HG02763 (cell line): ENCODE data around the gene PAK1.

Source experiments
- ATAC-seq: cut with Tn5 transposase; IDR thresholded peaks from one replicate; pipeline ENCODE4 v1.9.1; 2021; ENCODE audit warnings: mild to moderate bottlenecking, moderate library complexity; ENCODE audit not compliant: unreplicated experiment

The PAK1 gene

DNA sequence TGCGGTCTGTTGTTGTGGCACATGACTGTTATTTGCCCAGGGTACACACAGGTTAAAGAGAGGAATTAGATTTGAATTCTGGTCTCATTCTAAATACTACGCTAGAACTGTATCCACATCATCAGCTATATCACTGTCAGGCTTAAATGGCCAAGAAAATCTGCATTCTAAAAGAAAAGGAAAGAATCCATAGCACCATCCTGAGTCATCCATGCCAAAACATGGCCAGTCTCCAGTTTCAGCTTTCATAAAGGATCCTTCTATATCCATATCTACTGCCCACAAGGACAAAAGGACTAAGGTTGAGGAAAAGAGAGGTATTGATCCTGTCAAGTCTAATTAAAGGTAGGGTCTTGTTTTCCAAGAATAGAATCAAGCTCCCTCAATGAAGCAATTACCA is 98.8 kb downstream of the PAK1 start:
- no peak for ATAC-seq

DNA sequence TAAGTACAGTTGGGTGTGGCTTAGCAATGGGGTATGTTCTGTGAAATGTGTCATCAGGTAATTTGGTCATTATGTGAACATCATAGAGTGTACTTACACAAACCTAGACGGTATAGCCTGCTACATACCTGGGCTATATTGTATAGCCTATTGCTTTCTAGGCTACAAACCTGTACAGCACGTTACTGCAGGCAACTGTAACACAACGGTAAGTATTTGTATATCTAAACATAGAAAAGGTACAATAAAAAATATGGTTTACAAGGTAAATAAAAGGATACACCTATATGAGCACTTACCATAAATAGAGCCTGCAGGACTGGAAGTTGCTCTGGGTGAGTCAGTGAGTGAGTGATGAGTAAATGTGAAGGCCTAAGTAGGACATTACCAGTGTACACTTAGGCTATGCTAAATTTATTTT is 99.3 kb downstream of the PAK1 start:
- no peak for ATAC-seq

- ATAC-seq: no peak
Measured at GRCh38 chr11:77374108-77374507, 99.8 kb downstream of the PAK1 start.

- ATAC-seq: no peak
Measured at GRCh38 chr11:77372726-77373125, 101.2 kb downstream of the PAK1 start.

DNA sequence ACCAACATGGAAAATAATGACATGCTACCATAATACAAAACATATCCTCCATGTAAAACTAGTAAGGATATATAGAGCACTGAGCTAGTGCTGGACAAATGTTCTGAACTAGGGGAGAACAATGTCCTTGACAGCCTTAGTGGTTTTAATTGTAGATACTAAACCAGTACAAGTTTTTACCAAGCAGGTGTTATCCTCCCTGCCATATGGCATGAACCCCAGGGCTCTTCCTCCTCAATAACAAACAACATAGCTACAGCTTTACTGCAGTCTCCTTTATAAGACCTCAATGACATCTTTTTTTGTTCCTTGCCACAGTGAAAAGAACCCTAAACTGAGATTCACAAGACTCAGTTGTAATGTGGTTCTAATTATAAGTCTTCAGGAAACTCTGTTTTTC is 102.2 kb downstream of the PAK1 start:
- no peak for ATAC-seq

GRCh38 chr11:77370217-77370616 is 103.7 kb downstream of the PAK1 start:
- no peak for ATAC-seq

- no peak for ATAC-seq
Measured at GRCh38 chr11:77361184-77361583, 112.7 kb downstream of the PAK1 start.

DNA sequence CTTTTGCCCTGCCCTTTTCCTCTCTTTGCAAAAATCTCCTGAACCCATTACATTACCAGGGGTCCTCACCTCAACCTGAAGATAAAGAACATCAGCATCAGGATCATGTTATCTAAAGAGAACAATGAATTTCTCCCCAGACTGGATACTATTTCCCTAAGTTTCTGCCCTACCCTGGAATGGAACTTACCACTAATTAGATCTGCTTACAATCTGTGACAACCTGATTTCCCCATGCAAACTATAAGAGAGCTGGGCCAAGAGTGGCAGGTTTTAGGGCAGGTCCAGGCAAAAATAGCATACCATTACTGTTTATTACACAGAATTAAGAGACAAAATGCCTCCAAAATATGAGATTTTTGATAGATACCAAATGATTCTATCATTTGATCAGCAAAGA is 114.4 kb downstream of the PAK1 start:
- no peak for ATAC-seq

- no peak for ATAC-seq
Measured at GRCh38 chr11:77353131-77353530, 120.8 kb downstream of the PAK1 start.

DNA sequence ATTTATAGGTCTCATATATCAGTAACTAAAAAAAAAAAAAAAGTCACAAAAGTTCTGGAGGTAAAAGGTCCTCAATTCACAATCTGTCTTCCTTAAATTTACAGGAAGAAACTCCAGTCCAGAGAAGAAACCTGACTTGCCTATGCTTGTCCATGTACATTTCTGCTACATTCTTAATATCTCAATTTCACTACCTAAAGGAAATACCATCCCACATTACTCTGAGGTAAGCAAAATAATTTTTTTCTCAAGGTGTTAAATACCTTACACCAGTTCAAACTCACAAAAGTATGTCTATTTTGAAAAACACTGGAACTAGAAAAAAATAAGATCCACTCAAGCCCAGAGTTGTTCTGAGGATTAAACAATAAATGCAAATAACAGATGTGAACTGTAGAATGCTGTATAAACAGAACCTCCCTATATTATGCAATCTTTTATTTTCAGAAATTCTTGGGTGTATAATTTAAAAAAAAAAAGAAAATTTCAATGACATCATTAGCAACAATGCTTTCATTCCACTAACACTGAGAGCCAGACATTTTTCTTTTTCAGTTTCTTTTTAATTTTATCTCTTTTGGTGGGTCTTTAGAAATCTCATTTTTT is 122.5 kb downstream of the PAK1 start:
- ATAC-seq: no peak

DNA sequence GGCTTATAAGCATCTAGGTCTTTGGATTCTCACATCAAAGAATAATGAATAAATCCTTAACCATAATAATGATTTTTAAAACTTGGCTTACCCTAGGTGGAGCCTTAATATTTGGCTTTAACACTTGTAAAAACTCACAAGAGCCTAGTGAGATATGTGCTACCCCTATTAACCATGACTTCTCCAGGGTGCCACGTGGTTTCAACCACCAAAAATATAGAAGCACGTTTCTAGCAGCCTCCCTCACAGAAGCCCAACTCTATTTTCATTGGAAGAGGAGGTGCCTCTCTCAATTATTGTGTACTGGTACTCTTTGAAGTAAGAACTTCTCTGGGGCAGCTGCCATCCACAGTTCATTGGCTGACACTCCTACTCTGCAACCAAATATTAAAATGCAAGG is 125.9 kb downstream of the PAK1 start:
- no peak for ATAC-seq

GRCh38 chr11:77346906-77347603 is 126.8 kb downstream of the PAK1 start:
- no peak for ATAC-seq

DNA sequence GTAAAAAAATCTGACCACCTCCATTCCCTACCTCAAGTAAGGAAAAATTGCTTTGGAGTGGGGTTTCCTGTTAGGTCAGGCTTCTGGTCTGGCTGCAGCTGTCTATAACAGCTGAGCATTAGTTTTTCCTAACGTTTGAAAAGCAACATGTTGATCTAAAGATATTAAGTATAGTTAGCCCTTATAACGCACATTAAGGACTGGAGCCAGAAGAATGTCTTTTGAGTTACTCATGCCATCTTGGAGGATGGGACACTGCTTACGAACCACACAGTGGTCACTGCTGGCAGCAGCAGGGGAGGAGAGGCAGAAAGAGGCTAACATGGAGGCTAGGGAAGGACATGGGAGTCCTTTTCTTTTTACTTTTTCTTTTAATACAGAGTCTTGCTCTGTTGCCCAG is 128.3 kb downstream of the PAK1 start:
- no peak for ATAC-seq

- no peak for ATAC-seq
Measured at GRCh38 chr11:77340501-77340900, 133.4 kb downstream of the PAK1 start.

- no peak for ATAC-seq
Measured at GRCh38 chr11:77332259-77332658, 141.6 kb downstream of the PAK1 start.

DNA sequence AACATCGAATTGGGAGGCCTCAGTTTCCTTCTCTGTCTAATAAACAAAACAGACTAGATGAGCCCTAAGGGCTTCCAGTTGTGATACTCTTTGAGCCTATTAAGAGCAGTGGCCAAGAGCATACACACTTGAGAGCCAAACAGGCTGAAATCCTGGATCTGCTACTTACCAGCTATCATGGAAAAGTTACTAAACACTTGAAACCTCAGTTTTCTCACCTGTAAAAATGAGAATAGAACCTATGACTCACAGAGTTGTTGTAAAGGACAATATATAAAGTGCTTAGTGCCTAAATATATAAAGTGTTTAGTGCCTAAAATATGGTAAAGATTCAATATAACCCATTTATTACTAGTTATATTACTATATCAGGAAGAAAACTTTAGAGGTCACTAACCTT is 148.7 kb downstream of the PAK1 start:
- no peak for ATAC-seq

- no peak for ATAC-seq
Measured at GRCh38 chr11:77324508-77324907, 149.4 kb downstream of the PAK1 start.

DNA sequence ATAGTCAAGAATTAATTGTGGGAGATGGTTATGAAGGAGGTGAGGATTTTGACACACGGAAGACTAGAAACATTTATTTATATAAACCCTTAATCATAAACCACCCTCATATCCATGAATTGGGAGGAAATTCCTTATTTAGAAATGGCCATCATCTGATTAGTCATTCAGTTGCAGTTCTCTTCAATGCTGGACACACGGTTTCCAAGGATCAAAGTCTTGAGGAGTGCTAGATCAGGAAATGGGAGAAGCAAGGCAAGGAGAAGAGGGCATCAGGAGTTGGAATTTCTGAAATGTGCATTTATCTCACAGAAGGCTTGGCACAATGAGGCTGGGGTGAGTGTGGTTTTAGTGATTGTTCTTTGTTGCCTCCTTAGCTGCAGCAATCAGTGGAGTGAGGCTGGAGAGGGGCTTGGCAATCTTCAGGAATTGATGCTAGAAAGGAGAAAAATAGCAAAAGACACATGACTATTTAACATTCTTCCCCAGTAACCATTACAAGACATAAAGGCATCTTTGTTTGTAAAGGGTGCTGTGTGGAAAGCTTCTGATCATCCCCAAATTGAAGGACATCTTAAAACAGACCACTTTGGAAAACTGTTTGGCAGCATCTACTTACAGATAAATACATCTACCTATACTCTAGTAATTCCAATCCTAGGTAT is 150.8 kb downstream of the PAK1 start:
- ATAC-seq: no peak

GRCh38 chr11:77322506-77322905 is 151.4 kb downstream of the PAK1 start:
- ATAC-seq: no peak

DNA sequence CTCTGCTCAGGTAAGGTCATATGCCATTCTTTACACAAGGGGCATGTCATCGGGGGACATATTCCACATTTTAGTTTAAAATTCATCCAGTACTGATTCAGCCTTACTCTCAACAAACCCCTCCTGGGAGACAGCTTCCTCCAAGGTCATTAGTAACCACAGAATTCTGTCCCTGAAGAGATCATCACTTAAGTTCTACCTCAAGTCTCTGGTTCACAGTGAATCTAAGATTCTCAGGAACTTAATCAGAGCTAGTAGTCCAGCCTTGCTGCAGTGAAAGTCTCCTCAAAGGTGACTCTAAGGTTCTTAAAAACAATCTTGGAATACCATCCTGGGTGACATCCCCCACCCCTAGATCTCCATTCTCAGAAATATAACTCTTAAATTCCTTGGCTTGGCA is 153.5 kb downstream of the PAK1 start:
- ATAC-seq: no peak

GRCh38 chr11:77318600-77318999 is 155.3 kb downstream of the PAK1 start:
- no peak for ATAC-seq

- ATAC-seq: no peak
Measured at GRCh38 chr11:77316733-77317342, 157.1 kb downstream of the PAK1 start.
